Stimulated activated CD4-positive, alpha-beta T cell treated with anti-CD3 and anti-CD28 coated beads, Interleukin-2, amount 100 ng/mL, for 4 hours (primary cell): Measurements from ENCODE around the gene KCNH4.

Experiments
- DNase-seq: peaks from one replicate; pipeline ENCODE4 v3.0.0-alpha.2; 2020; ENCODE audit warnings: low read depth

The KCNH4 gene

GRCh38 chr17:42136654-42137051 lies 44.3 kb downstream of the KCNH4 start:
- no peak for DNase-seq

DNA sequence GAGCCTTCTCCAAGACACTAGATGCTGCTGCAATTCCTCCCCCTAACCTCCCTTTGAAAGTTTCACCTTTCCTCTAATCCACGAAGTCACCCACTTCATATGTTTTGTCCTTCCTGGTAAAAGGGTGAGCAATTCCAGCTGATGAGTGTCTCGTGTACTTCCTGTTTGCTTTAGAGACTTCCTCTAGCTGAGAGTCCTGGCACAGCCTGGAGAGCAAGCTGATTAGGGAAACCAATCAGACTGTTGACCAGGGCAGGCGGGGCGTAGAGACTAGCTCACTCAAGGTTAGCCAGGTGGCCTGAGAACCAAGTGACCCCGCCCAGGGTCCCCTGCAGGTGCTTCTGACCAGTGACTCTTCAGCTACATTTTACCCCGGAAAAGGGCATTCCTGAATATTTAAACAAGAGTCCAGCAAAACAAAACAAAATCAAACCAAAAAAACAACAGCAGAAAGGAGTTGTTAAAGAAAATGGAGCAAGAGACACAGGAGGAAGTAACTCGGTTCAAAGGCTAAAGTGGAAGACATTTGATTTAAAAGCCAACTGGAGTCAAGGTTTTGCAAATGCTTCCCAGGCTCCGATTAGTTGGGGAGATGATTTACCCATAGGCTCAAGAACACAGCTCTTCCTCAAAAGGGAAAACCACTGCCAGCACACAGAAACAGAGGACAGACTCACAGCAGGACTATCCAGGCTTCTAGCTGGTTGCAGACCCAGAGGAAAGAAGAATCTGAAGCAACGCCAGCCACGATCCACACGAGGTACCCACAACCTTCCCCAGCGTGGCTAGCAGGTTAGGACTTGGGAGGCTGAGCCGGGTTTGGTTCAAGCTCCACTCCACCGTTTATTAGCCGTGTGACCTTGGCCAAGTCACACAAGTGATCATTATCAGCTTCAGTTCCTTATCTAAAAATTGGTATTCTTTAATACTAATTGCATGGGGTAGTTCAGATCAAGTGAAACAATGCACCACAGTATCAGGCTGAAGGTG lies 45.0 kb downstream of the KCNH4 start:
- no peak for DNase-seq

- no peak for DNase-seq
These were observed 45.8 kb downstream of the KCNH4 start for GRCh38 chr17:42135151-42135550.

DNA sequence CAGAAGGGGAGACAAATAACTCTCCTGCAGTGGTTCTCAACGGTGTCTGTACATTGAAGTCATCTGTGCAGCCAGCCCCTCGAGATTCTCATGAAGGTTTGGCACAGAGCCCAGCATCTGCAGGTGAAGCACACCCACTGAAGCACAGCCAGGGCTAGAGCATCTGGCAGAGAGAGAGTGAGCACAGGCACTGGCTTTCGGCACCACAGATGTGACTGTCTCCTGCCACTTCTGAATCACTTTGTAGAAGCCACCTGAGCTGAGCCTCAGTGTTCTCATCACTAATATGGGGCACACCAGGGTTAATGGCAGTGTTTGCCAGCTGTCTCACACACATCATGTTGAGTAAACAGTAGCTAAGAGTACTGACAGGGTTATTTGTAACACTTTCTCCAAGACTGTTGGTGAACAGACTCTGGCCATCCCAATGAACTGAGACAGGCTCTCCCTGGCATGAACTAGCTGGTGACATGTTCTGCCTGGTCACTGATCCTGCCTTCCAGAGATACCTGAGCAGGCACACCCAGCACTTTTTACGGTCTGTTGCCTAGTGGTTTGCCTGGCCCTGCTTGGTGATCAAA lies 47.4 kb downstream of the KCNH4 start:
- peak; percentile 26 for DNase-seq

- no peak for DNase-seq
These were observed 48.0 kb downstream of the KCNH4 start for GRCh38 chr17:42132941-42133340.

DNA sequence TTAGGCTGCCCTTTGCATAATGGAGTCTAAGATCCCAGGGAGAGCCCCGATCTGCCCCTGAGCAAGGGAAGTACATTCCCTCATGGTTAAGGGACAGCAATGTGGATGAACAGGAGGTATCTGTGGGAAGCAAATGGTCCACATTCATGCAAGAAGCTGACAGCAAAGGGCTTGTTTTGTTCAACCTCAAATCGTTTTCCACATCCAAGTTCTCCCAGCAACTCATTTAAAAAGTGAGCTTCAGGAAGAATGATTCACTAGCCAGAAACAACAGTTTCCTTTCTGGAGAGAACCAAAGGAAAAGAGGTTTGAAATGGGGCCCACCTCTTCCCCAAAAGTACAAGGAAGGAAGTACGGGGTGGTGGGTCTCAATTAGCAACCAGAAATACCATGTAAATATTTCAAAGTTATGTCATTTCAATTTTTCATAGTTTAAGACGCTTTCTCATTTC lies 48.9 kb downstream of the KCNH4 start:
- no peak for DNase-seq

DNA sequence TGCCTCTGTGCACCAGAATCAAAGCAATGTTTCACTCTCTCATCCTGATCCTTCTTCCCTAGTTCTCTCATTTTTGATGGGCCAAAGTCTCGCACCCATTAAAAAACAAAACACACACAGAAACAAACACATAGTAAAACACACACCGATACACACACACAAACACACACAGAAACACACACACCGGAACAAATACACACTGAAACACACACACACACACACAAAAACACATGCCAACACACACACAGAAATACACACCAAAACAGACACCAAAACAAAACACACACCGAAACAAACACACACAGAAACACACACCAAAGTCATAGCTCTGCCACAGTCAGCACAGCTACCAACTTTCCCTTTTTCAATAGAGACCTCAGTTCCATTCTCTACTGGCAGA lies 49.7 kb downstream of the KCNH4 start:
- DNase-seq: no peak

DNA sequence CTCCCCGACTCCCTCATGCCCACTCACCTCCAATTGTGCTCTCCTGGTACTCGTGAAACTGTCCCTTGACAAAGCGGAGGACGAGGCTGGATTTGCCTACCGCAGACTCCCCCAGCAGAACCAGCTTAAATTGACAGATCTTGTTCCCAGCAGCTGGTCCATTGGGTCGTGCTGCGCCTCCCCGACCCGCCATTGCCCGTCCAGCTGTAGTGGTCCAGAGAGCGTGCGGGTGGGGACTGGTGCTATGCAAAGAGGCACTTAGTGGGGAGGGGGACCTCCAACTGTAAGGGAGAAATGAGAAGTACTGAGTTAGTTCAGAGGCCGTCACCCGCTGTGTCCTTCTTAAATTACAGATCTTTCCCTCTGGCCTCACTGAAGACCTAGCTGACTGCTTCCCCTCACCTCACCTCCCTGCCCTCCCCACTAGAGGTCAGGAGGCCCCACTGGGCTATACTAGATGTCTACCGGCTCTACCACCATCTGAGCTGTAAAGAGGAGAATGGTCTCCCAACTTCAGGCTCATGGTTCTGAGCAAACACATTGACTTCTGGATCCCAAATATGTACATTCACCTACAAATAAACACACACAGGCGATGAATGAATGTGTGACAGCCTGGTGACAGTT lies 50.5 kb downstream of the KCNH4 start:
- no peak for DNase-seq

DNA sequence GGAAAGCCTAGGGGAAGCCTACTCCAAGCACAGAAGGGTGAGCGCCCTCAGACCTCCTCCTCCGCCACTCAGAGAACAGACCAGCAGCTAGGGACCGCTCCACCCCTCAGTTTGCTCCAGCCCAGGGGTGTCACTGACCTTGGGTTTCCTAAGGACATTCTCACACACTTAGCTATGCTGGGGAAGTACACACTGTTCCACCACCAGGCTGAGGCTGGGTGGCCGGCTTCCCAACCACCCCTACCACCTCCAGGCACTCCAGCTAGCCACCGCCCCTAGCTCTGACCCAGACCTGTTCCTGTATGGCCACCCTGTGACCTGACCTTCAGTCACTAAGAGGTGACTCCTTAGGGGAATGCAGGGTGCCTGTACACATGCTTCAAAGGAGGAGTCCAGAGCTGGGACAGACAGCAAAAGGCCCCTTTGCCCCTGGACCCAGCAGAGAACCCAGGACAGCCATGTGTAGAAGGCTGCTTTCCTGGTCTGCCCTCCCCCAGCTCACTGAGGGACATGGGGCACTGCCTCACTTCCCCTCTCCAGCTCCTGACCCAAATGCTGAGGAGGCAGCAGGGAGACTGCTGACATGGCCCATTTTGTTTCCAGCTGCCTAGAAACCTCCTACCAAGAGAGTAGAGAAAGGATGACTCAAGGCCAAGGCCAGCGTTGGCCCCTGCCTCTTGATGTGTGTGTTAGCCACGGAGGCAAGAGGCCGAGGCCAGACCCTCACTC lies 51.7 kb downstream of the KCNH4 start:
- DNase-seq: no peak

- no peak for DNase-seq
These were observed 53.5 kb downstream of the KCNH4 start for GRCh38 chr17:42127414-42127813.

GRCh38 chr17:42126836-42127235 lies 54.1 kb downstream of the KCNH4 start:
- DNase-seq: no peak

GRCh38 chr17:42125565-42125964 lies 55.4 kb downstream of the KCNH4 start:
- no peak for DNase-seq

DNA sequence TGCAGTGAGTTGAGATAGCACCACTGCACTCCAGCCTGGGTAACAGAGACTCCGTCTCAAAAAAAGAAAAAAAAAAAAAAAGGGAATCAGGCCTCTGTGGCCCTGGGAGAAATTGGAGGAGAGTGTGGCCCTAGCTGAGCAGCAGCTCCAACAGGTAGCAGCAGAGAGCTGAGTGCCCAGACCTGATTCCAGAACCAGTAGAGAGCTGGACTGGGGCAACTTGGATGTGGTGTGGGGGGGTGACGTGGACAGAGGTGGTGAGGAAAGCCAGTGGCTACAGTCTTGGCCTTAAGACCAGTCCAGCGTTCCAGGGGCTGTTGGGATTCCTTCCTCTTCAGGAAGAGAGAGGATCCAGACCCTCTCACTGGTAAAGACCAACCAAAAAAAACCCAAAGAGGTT lies 56.7 kb downstream of the KCNH4 start:
- no peak for DNase-seq

DNA sequence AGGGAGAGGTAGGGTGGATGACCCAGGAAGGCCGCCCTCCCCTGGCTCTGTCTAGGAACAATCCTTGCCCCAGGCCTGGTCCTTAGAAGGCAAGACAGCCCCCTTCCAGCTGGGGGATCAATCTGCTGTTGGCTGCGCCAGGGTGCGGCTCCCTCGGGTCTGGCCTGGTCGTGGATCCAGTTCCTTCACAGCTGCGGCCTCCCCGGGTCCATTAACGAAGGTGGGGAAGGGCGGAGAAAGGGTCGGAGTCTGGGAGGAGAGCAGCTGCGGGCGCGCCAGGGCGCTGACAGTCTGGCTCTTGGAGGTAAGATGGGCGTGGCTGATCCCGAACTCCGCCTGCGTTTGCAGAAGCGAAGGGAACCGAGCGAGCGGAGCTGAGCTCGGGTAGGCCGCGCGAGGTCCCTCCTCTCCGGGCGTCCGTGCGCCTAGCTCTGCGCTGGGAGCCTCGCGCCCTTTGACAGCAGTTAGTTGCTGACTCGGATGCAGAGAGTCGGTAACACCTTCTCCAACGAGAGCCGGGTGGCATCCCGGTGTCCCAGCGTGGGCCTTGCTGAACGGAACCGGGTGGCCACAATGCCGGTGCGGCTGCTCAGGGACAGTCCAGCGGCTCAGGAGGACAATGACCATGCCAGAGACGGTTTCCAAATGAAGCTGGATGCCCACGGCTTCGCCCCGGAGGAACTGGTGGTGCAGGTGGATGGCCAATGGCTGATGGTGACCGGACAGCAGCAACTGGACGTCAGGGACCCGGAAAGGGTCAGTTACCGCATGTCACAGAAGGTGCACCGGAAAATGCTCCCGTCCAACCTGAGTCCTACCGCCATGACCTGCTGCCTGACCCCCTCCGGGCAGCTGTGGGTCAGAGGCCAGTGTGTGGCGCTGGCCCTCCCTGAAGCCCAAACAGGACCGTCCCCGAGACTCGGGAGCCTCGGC lies 58.3 kb downstream of the KCNH4 start, which contains the start of gene HSPB9:
Gene HSPB9 (plus strand): TSS at position 434 of the 933 bp plus-strand sequence. CDS start 47 bp downstream, at position 481.
- no peak for DNase-seq

DNA sequence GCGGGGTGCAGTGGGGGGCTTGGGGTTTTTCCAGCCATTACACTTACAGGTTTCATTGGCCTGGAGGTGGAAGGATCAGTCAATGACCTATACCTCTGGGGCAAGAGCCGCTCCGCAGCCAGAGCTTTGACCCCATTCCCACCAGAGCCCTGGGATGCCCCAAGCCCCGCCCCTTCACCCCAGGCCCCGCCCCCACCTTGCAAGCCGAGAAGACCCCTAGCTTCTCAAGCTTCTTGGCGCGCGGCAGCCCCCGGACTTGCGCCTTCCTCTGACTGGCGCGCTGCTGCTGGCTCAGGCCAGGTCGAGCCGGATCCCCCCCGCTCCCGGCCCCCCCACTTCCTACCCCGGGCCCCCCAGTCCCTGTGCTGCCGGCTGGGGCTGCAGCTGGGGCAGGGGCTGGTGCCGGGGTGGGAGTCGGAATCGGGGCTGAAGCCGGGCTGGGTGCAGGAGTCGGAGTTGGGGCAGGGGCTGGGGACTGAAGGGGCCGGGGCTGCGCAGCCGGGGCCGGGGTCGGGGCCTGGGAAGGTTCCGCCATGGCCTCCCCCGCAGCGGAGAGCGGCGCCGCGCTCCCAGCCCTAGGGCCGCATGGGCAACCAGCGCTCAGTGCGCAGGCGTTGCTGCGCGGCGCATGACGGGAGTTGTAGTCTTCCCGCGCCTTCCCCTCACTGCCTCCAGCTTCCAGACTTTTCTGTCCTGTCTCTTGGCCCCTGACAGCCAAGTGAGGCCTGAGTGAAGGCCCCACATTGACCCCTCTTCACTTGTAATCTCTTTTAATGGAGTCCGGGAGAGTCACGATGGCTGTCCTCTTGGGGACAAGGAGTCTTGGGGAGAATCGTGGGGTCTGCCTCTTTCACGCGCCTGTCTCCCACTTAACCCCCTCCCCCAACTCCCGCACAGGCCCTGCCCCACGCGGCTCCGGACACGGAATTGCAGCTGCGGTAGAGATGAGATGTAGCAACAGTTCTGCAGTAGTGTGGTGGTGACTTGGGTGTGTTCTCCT lies 59.9 kb downstream of the KCNH4 start, which contains the start of gene KAT2A:
Gene KAT2A (minus strand): TSS at position 598 of the 1,000 bp plus-strand sequence. CDS start 63 bp downstream, at position 535.
- peak; percentile 70 for DNase-seq

DNA sequence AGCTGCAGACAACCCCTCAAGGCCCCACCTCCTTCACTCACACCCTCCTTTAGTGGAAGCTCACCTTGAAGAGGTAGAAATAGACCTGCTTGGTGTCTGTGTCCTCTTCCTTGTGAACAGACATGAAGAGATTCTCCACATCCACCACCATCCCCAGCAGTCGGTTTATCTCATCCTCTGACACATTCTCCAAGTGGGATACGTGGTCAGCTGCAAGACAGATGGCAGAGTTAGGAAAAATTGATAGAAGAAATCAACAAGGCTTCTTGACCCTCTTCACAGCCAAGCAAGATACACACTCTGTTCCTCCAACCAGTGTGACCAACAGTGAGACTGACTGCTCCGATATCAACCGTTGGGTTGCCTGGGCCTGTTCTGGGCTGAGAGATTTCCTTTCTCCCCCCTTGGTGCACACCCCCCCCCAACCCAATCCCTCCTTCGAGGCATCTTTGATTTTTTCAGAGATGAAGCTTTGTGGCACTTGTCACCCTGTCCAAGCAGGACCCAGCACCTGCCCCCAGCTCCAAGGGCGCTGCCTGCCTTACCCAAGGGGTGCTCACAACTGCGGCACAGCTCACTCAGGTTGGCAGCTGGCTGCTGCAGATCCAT lies 60.7 kb downstream of the KCNH4 start:
- no peak for DNase-seq

DNA sequence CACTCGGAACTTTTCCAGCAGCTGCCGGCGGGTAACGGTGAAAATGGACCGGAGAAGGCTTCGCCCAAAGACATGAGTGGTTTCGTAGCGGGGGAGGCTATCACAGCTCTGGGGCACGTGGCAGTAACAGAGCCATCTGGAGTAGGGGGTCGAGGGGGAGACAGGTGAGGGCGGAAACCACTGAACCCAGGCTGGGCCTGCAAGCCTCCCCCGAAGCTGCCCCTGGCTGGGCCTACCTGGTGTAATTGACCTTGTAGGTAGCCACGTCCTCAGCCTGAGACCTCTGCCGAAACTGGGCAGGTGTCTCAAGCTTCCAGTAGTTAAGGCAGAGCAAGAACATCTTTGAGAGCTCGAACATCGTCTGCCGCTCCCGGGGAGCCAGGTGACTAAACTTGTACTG lies 61.6 kb downstream of the KCNH4 start:
- no peak for DNase-seq

DNA sequence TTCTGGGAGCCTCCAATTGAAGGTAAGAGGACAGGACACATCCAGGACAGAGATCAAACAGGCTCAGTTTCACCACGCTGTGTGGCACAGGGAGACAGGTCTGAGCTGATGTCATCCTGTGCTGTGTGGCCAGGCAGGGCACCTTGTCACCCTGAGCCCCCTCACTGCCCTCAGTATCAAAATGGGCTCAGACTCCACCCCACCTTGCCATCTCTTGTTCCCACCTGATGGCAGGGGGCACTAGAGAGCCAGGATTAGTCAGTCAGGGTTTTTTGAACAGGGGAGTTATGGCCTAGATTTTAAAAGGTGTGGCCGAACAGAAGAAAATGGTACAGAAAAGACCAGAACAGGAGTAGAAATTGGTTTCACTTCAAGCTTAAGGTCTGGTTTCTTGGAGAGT lies 62.4 kb downstream of the KCNH4 start:
- peak; percentile 25 for DNase-seq

DNA sequence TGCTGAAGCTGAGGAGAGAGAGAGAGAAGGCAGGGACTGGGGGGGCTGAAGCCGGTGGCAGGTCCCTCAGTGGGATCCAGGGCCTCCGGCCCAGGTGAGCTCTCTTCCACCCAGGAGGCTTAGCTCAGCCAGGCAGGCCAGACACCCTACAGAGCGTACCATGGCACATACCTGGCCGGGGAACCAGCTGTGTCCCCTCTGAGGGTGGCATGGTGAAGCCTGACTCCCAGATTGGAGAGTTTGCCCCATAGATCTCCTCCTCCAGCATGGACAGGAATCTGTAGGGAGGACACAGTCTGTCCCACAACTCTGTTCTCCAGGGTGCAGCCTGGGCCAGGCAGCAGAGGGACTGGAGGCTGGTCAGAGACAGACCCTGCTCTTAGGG lies 62.8 kb downstream of the KCNH4 start:
- DNase-seq: no peak
